Ecto neural progenitor cell (in vitro differentiated cells): Measurements from ENCODE around the gene WDR70.
"Not testable (repeated sequence)": the region's sequence is repeated elsewhere in the genome, so short reads cannot be mapped to it uniquely, and the experiment has no call there.

ENCODE experiments used
- DNase-seq: peaks from one replicate; pipeline ENCODE4 v3.0.0-alpha.2; 2018; ENCODE audit warnings: low spot score

WDR70 gene

DNA sequence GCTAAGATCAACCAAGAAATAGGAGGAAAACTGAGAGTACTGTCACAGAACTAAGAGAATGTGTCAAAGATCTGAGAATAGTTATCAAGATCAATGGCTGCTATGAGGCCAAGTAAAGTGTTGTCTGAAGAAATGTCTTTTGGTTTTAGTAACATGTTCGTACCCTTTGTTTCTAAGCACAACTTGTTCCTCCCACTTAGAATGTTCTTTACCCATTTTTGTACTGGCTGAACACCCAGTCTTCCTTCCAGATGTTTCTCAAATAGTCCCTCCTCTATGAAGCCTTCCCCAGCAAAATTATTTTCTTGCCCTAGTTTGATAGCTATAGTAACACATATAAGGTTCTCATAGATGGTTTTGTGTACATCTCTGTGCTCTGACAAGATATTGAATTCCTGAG, 191.5 kb downstream of the WDR70 start:
- DNase-seq = no peak

DNA sequence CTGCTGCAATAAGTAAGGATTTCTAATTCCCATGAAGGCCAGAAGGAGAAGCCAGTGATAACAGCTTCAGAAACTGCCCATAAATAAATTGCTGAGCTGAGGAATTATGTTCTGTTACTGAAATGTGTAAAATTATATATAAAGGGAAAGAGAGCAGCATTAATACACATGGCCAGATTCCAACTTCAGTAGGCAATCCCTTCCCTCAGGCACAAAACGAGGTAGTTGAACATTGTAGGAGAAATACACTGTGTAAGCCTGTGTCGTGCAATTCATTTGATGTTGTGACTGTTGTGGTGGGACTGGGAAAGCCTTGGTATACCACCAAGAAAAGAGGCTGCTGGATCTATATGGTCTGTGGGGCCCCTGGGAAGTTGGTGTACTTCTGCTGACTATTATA, 192.9 kb downstream of the WDR70 start:
- no peak for DNase-seq

DNA sequence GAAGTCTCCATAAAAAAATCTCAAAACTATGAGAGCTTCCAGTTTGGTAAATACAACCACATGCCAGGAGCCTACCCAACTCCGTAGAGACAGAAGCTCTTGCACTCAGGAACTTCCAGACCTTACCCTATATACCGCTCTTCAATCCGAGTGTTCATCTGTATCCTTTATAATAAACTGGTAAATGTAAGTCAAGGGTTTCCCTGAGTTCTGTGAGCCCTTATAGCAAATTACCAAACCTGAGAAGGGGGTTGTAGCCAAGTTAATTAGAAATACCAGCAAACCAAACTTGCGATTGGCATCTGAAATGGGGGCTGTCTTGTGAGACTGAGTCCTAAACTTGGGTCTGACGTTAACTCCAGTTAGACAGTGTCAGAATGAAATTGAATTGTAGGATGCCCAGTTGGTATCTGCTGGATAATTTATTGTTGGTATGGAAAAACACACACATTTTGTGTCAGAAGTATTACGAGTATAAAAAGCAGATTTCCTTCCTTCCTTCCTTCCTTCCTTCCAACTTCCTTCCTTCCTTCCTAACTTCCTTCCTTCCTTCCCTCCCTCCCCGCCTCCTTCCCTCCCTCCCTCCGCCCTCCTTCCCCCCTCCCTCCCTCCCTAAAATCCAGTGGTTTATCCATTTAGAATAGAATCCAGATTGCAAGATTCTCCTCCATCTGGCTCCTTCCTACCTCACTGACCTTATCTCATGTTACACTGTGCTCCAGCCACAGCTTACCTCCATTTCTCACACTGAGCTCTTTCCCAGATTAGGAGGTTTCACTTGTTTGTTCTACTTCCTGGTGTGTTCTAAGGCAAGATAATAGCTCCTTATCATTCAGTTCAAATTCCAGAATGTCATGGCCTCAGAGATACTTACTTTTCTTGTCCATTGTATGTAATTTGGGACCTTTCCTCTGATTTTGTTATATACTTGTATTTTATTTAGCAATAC, 196.7 kb downstream of the WDR70 start:
- no peak for DNase-seq

DNA sequence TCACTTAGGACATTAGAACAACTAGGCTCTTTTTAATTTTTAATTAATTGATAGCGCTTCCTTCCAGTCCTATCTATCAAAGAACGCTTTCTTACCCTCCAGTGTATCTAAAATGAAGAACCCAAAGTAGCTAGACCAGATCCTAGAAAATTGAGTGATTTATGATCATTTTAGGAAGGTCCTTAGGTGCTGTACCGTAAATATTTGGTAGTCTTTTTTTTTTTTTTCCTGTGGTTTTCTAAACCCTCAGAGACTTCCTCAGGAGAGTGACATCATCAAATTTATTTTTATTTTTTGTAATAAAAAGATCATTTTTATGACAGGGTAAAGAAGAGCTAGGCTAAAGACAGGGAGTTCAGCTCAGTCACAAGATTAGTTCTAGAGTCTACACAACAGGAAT, 197.4 kb downstream of the WDR70 start:
- DNase-seq = no peak

DNA sequence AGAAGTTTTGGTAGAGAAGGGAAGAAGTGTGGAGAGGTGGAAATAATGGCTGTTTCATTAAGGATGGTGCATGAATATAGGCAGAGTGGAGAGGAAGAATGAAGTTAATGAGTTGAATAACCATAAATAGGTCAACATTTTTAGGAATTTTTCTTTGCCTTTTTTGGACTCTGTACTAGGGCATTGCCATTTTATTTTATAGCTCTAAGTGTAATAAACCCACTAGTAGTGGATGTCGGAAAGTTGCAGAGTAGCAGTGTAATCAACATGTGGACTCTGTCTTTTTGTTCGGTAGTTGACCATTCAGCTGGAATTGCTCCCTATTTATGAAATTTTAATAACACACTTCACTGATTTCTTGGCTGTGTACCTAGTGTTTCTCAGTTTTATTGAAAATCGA, 199.1 kb downstream of the WDR70 start:
- no peak for DNase-seq

DNA sequence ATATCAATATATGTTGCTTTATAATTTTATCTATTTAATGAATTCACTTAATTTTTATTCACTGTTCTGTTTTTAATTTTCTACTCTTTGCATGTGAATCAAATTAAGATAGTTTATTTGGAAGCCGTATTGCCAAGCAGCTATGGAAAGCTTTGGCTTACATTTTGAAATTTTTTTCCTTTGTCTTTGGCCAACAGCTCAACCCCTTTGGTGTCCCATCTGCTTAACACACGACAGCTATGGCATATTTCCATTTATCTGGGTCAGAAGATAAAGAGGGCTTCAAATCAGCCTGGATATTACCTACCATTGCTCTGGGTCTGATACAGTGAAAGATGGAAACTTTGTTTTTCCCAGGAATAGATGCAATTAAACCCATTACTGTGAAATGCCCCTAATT, 201.0 kb downstream of the WDR70 start:
- DNase-seq = no peak

DNA sequence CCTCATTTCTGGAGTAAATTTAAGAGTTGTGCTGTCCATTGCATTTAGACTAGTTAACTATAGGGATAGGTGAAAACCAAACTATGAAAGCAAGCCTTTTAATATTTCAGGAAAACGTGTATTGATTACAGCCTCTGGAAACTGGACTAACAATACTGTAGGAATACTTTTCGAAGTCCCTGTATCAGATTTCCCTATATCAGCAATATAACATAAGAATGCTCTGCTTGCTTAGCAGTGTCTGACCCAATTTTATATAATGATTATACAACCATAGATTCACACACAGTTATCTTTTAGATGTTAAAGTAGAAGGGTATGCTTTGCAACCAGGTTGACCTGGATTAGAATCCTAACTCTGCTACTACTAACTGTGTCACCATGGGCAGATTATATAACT, 203.1 kb downstream of the WDR70 start:
- no peak for DNase-seq

DNA sequence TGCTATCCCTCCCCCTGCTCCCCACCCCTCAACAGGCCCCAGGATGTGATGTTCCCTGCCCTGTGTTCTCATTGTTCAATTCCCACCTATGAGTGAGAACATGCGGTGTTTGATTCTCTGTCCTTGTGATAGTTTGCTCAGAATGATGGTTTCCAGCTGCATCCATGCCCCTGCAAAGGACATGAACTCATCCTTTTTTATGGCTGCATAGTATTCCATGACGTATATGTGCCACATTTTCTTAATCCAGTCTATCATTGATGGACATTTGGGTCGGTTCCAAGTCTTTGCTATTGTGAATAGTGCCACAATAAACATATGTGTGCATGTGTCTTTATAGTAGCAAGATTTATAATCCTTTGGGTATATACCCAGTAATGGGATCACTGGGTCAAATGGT, 214.2 kb downstream of the WDR70 start:
- DNase-seq = not testable (repeated sequence)

DNA sequence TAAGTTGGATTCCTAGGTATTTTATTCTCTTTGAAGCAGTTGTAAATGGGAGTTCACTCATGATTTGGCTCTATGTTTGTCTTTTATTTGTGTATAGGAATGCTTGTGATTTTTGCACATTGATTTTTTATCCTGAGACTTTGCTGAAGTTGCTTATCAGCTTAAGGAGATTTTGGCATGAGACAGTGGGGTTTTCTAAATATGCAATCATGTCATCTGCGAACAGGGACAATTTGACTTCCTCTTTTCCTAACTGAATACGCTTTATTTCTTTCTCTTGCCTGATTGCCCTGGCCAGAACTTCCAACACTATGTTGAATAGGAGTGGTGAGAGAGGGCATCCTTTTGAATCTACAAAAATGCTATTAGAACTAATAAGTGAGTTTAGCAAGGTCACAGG, 215.7 kb downstream of the WDR70 start:
- not testable (repeated sequence) for DNase-seq

DNA sequence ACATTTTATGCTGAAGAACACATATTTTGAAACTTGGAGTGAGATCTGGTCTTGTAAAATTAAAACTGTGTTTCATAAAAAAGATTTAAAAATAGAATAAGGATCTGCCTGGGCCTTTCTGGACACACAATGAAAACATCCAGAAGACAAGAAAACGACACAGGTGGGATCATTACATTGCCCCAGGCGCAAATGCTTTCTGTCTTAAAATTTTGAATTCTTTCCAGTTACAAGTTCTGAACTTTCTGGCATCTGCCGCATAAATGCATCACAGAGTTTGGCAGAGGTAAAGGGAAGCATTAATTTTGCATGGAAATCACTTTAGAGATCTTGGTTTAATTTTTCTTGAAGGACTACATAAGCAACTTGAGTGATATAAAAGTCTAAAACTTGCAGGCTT, 219.6 kb downstream of the WDR70 start:
- no peak for DNase-seq

DNA sequence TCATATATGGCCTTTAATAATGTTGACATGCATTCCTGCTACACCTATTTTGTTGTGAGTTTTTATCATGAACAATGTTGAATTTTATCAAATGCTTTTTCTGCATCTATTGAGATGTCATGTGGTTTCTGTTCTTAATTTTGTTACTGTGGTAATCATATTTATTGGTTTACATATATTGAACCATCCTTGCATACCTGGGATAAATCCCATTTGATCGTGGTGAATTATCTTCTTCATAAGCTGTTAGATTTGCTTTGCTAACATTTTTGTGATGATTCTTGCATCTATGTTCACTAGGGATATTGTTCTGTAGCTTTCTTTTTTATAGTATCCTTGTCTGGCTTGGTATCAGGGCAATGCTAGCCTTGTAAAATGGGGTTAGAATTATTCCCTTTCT, 222.0 kb downstream of the WDR70 start:
- DNase-seq = no peak

DNA sequence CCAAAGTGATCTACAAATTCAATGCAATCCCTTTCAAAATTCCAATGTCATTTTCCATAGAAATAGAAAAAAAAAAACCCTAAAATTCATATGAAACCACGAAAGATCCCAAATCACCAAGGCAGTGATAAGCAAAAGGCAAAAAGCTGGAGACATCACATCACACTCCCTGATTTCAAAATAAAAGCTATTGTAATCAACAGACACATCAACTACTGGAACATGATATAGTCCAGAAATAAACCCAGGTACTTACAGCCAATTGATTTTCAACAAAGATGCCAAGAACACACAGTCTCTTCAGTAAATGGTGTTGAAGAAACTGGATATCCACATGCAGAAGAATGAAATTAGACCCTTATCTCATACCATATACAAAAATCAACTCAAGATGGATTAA, 224.0 kb downstream of the WDR70 start:
- DNase-seq = no peak

DNA sequence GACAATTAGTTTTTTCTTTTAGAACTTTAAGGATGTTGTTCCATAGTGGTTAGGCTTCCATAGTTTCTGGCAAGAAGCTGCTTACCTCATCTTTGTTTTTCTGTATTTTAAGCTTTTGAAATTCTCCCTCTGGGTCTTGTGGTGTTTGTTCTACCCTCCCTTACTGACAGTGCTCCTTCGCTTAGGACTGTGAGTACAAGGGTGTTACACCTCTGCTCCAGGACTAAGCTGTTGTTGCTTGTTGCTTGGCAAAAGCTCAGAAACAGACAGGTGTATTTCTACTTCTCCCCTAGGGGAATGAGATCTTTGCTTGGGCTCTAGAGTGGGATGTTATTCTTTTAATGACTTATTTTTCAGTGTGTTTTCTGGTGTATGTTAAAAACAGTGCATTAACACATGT, 225.2 kb downstream of the WDR70 start:
- no peak for DNase-seq

DNA sequence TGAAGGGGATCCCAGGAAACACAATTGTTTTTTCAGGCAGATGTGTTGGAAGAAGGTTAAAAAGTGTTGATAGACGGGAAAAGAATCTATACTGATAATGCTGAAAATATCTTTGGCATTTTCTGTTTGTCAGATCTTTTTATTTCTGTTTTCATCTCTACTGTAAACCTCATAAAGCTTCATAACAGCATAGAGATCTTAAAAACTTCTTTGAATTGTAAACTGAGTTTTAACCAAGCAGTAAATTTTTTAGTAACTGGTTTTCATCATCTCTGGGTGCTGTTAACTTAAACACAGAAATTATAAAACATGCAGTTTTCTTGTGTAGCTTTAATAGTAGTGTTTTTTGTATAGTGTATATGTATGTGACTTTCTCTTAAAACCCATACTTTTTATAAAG, 227.0 kb downstream of the WDR70 start:
- DNase-seq = no peak

DNA sequence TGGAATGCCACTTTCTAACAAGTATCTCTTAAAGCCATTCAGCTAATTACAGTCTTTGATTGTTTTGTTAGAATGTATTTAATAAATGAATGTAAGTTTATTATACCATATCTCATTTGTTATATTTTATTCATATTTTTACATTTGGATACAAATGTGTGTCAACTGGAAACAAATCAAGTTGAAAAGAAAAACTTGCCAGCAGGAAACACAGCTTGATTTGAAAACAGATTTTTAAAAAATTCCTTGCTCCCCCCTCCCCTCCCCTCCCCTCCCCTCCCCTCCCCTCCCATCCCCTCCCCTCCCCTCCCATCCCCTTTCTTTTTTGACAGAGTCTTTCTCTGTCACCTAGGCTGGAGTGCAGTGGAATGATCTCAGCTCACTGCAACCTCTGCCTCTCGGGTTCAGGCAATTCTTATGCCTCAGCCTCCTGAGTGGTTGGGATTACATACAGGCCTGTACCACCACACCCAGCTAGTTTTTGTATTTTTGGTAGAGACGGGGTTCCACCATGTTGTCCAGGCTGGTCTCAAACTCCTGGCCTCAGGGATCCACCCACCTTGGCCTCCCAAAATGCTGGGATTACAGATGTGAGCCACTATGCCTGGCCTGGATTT, 227.6 kb downstream of the WDR70 start:
- no peak for DNase-seq

DNA sequence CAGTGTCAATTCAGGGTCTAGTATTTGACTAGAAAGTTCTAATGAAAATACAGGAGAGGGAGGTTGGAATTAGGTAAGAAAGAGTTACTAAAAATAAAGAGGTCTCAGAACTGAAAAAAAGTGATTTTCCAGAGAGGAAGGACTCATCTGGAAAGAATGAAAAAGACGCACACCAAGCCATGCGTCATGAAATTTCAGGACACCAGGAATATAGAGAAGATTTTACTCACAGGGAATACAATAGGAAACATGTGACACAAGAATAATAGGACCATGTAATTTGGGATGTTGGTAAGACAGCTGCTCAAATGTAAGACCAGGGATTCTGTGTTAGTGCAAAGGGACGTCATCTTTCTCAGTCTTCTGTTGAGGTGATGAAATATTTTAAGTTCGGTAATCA, 236.1 kb downstream of the WDR70 start:
- DNase-seq = no peak

DNA sequence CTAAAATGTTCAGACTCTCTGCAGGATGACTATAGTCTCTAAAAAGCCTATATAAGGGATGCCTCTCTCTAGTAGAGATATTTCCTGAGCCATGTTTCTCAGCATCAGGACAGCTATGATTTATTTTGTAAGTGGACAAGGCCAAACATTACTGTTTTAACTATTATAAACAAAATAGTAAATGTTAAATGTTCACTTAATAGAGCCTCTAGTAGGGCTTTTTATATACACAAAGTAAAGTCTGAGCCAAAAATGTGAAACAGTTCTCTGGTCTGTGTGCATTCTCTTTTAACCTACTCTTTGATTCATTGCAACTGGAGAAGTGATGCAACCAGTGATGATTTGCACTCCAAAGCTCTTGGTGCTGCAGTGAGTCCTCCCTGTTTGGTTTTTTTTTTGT, 240.2 kb downstream of the WDR70 start:
- no peak for DNase-seq

DNA sequence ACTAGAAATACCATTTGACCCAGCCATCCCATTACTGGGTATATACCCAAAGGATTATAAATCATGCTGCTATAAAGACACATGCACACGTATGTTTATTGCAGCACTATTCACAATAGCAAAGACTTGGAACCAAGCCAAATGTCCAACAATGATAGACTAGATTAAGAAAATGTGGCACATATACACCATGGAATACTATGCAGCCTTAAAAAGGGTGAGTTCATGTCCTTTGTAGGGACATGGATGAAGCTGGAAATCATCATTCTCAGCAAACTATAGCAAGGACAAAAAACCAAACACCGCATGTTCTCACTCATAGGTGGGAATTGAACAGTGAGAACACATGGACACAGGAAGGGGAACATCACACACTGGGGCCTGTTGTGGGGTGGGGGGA, 243.2 kb downstream of the WDR70 start:
- not testable (repeated sequence) for DNase-seq

DNA sequence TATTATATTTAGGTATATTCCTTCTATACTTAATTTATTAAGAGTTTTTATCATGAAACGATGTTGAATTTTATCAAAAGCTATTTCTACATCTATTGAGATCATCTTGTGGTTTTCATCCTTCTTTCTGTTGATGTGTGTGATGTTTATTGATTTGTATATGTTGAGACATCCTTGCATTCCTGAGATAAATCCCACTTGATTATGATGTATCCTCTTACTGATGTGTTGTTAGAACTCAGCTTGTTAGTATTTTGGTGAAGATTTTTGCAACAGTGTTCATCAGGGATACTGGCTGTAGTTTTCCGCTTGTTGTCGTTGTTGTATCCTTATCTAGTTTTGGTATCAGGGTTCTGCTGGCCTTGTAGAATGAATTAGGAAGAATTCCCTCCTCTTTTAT, 247.1 kb downstream of the WDR70 start:
- DNase-seq = no peak

DNA sequence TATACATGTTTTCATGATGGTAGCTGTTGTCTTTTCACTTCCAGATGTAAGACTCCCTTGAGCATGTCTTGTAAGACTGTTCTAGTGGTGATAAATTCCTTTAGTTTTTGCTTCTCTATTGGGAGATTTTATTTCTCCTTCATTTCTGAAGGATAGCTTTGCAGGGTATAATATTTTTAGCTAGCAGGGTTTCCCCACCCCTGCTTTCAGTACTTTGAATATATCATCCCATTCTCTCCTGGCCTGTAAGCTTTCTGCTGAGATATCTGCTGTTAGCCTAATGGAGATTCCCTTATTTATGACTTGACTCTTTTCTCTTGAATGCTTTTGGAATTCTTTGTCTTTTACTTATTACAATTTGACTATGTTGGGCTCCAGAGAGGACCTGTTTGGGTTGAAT, 249.8 kb downstream of the WDR70 start:
- no peak for DNase-seq

DNA sequence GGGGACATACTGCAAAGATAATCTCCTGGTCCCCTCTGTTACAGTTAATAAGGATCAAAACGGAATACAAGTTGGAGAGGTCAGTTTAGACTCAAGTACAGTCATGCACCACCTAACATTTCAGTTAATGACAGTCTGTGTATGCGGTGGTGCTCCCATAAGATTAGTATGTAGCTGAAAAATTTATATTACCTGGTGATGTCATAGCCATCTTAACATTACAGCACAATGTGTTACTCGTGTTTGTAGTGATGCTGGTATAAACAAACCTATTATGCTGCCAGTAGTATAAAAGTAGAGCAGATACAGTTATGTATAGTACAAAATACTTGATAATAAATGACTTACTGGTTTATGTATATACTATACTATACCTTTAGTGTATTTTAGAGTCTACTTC, 252.8 kb downstream of the WDR70 start:
- DNase-seq = no peak

DNA sequence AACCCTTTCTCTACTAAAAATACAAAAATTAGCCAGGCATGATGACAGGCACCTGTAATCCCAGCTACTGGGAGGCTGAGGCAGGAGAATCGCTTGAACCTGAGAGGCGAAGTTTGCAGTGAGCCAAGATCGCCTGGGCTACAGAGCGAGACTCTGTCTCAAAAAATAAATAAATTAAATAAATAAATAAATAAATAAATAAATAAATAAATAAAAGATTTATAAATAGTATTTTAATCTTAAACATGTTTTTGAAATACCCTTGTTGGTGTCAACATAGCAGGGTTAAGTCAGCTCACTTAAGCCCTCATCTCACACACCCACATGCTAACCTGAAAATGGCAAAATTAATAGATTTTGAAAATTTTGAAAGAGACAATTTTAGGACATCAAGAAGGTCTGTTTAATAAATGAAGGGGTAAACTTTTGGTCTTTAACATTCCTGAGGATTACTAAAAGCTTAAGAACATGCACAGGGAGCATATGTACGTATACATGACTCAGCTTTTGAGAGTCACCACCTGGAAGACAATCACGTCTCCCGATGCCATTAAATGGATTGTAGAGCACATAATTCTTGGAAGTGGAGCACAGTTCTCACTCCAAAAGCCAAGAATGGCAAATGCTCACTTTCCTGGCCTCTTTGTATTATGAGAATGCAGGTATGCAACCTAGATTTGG, 258.2 kb downstream of the WDR70 start:
- no peak for DNase-seq

DNA sequence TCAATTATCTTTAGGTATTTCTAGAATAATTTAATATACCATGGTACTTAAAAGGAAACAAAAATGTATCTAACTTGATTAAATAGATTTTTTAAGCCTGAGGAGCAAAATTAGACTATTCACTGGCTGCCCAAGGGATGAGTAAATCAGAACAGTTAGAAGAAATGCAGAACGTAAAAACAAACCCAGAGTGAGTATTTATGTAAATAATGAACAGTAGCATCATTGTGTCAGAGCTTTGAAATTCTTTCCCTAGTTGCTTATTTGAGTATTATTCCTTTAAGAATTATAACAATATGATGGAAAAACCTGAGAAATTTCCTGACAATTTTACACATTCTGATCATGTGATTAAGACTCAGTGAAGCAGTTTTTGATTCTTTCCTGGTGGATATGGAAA, 259.8 kb downstream of the WDR70 start:
- no peak for DNase-seq
